ENCODE results near the gene MPO.
A peak's percentile ranks its signal among the peaks of the same experiment; 100 is the strongest.

The MPO gene

DNA sequence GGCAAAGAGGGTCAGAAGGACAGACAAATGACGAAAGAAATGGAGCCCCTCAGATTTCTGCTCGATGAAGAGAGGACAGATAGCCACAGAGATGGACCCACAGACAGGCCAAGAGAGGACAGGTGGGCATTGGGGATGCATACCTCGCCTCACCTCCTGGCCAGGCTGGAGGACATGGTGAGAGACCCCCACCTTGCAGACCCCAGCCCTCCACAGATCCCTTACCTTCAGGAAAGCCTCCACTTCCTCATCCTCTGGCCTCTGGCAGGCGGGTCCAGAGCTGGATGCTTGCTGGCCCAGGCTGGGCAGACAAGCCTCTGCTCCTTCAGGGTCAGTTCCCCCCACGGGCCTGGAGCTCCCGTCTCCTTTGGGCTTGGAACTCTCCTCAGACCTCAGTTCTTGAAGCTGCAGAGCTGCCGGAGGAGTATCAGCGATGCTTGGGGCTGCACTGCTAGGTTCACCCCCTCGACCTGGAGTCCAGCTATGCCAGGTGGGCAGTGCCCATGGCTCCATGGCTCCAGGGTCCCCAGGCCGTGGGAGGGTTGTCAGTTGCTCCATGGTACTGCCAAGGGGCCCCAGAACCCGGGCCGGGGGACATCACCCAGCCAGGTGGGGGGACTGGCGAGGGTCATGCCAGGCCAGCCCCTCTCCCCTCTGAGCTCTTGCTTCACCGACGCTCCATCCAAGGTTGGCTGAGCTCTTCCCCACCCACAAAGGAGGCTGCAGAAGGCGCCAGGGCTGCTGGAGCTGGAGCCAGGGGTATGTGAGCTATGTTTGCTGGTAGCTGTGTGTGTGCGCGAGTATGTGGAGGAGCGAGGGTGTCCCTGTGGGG lies 46.8 kb upstream of the MPO start:
- 58% methylated on average over 16 of the region's 19 CpGs for WGBS (ENCODE audit: insufficient coverage)
- no peak overlapping the region for H3K27ac ChIP-seq (ENCODE audit: insufficient read depth in 1 of 2, low read depth in 1 of 2, low read length in 2 of 2, poor library complexity in 1 of 2, severe bottlenecking in 2 of 2)
- H3K4me1 ChIP-seq (ENCODE audit: control extremely low read depth in 1 of 4, control insufficient read depth in 4 of 4, insufficient read depth in 4 of 4, low read length in 3 of 4): peaks cover 13 to 71% (median 63%) of the 10 kb centered on the region in 4 experiments
- ChIA-PET POLR2A (interaction anchor here (0.6 to 3.4 kb wide), 10 partner anchors 10 to 90 kb away, joined by 3 to 16 read pairs (median 4); partner anchors contain the start of genes RNF43 and SUPT4H1), CTCF (interaction anchor here (0.8 to 4.0 kb wide), 16 partner anchors 9 to 90 kb away, joined by 3 to 43 read pairs (median 4); partner anchors contain the start of gene SUPT4H1)
- peak overlapping the region in 6 of 7 experiments; percentile 8 to 100 (median 88) for H3K4me3 ChIP-seq (ENCODE audit: control insufficient read depth in 1 of 7, extremely low read depth in 1 of 7, insufficient read depth in 4 of 7, low read depth in 2 of 7, low read length in 6 of 7)
- DNase-seq: no peak
- peaks cover 0 to 32% (median 18%) of the 10 kb centered on the region in 4 experiments for H3K36me3 ChIP-seq (ENCODE audit: control insufficient read depth in 4 of 4, insufficient read depth in 4 of 4, low read length in 3 of 4)
- peaks cover 0 to 10% (median 2%) of the 10 kb centered on the region in 5 experiments for H3K27me3 ChIP-seq (replicated peaks in 2 of 5; ENCODE audit: control insufficient read depth in 4 of 5, insufficient read depth in 5 of 5, low read length in 4 of 5)
- H3K9me3 ChIP-seq (ENCODE audit: control extremely low read depth in 1 of 5, control insufficient read depth in 4 of 5, insufficient read depth in 2 of 5, low read depth in 1 of 5, low read length in 4 of 5): peaks cover 0 to 3% (median 0%) of the 10 kb centered on the region in 5 experiments

DNA sequence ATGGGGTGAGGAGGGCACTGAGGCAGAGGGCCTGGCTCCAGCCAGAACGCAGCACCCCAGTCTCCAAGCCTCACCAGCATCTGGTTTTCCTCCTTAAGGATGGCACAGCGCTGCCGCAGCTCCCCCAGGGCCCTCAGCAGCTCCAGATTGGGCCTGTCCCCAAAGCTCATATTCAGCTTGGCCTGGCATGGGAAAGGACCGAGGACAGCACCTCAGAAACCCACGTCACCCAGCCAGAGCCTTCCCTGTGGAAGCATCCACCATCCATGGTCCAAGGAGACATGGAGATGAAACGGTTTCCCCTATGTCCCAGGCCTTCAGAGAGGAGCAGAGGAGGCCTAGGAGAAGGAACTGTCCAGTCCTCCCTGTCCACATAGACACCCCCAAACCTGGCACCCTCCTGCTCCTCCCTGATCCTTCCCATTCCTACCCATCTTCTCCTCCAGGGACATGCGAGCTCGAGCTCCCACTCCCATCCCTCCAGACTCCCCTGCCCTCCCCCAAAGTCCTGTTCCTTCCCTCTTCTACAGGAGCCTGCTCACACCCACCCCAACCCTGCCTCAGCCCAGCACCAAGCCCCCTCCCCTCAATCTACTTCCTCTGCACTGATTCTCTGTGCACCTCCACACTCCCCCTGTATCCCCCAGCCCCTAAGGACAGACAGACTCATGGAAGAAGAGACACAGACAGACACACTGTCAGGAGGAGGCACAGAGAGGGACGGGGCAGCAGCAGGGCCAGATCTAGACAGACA lies 46.1 kb upstream of the MPO start:
- peaks cover 0 to 3% (median 0%) of the 10 kb centered on the region in 5 experiments for H3K9me3 ChIP-seq (ENCODE audit: control extremely low read depth in 1 of 5, control insufficient read depth in 4 of 5, insufficient read depth in 2 of 5, low read depth in 1 of 5, low read length in 4 of 5)
- H3K27ac ChIP-seq (ENCODE audit: insufficient read depth in 1 of 2, low read depth in 1 of 2, low read length in 2 of 2, poor library complexity in 1 of 2, severe bottlenecking in 2 of 2): no peak overlapping the region
- POLR2A ChIA-PET: interaction anchor here (0.7 to 3.4 kb wide), 8 partner anchors 9 to 91 kb away, joined by 3 to 16 read pairs (median 5); partner anchors contain the start of genes RNF43 and SUPT4H1
- peaks cover 0 to 36% (median 17%) of the 10 kb centered on the region in 4 experiments for H3K36me3 ChIP-seq (ENCODE audit: control insufficient read depth in 4 of 4, insufficient read depth in 4 of 4, low read length in 3 of 4)
- peaks cover 13 to 71% (median 62%) of the 10 kb centered on the region in 4 experiments for H3K4me1 ChIP-seq (ENCODE audit: control extremely low read depth in 1 of 4, control insufficient read depth in 4 of 4, insufficient read depth in 4 of 4, low read length in 3 of 4)
- CTCF ChIA-PET: interaction anchor here (0.8 to 4.0 kb wide), 15 partner anchors 9 to 91 kb away, joined by 3 to 43 read pairs (median 4); partner anchors contain the start of gene SUPT4H1
- H3K4me3 ChIP-seq (ENCODE audit: control insufficient read depth in 1 of 7, extremely low read depth in 1 of 7, insufficient read depth in 4 of 7, low read depth in 2 of 7, low read length in 6 of 7): peak overlapping the region in 3 of 7 experiments; percentile 34 to 100 (median 78)
- no peak for DNase-seq
- 96% methylated on average over 9 of the region's 9 CpGs for WGBS (ENCODE audit: insufficient coverage)
- peaks cover 0 to 10% (median 2%) of the 10 kb centered on the region in 5 experiments for H3K27me3 ChIP-seq (replicated peaks in 2 of 5; ENCODE audit: control insufficient read depth in 4 of 5, insufficient read depth in 5 of 5, low read length in 4 of 5)

DNA sequence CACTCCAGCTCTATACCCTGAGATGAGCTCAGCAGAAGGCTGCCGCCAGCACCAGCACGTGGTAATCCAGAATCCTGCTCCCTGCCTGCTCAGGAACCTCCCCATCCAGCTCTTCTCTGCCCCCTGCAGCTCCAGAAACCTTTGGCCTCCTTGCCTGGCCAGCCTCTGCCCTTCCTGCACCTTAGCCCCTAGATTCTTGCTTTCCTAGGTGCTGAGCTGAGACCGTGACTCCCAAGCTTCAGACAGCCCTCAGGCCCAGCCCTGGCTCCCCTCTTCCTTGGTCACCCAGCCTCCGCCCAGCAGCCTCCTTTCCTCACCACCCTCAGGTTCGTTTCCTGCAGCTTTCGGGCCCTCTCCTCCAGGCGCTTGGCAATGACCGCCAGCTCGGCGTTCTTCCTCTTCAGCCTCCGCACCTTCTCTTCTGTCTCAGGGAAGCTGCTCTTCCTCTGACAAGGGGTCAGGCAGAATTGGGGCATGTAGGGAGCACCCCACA lies 45.3 kb upstream of the MPO start:
- H3K9me3 ChIP-seq (ENCODE audit: control extremely low read depth in 1 of 5, control insufficient read depth in 4 of 5, insufficient read depth in 2 of 5, low read depth in 1 of 5, low read length in 4 of 5): peaks cover 0 to 2% (median 0%) of the 10 kb centered on the region in 5 experiments
- peaks cover 0 to 10% (median 2%) of the 10 kb centered on the region in 5 experiments for H3K27me3 ChIP-seq (replicated peaks in 2 of 5; ENCODE audit: control insufficient read depth in 4 of 5, insufficient read depth in 5 of 5, low read length in 4 of 5)
- no peak overlapping the region for H3K27ac ChIP-seq (ENCODE audit: insufficient read depth in 1 of 2, low read depth in 1 of 2, low read length in 2 of 2, poor library complexity in 1 of 2, severe bottlenecking in 2 of 2)
- POLR2A ChIA-PET: interaction anchor here (0.7 to 1.9 kb wide), 5 partner anchors 8 to 298 kb away, joined by 3 to 6 read pairs (median 3); partner anchors contain the start of gene SUPT4H1
- CTCF ChIA-PET: interaction anchor here (0.6 to 4.0 kb wide), 10 partner anchors 9 to 92 kb away, joined by 3 to 43 read pairs (median 4); partner anchors contain the start of gene SUPT4H1
- peak in 1 of 3 donors; percentile 17 for DNase-seq
- peaks cover 13 to 71% (median 62%) of the 10 kb centered on the region in 4 experiments for H3K4me1 ChIP-seq (ENCODE audit: control extremely low read depth in 1 of 4, control insufficient read depth in 4 of 4, insufficient read depth in 4 of 4, low read length in 3 of 4)
- peaks cover 0 to 33% (median 14%) of the 10 kb centered on the region in 4 experiments for H3K36me3 ChIP-seq (ENCODE audit: control insufficient read depth in 4 of 4, insufficient read depth in 4 of 4, low read length in 3 of 4)
- WGBS (ENCODE audit: insufficient coverage): 82% methylated on average over 11 of the region's 11 CpGs
- peak overlapping the region in 2 of 7 experiments; percentile 5 to 100 for H3K4me3 ChIP-seq (ENCODE audit: control insufficient read depth in 1 of 7, extremely low read depth in 1 of 7, insufficient read depth in 4 of 7, low read depth in 2 of 7, low read length in 6 of 7)

DNA sequence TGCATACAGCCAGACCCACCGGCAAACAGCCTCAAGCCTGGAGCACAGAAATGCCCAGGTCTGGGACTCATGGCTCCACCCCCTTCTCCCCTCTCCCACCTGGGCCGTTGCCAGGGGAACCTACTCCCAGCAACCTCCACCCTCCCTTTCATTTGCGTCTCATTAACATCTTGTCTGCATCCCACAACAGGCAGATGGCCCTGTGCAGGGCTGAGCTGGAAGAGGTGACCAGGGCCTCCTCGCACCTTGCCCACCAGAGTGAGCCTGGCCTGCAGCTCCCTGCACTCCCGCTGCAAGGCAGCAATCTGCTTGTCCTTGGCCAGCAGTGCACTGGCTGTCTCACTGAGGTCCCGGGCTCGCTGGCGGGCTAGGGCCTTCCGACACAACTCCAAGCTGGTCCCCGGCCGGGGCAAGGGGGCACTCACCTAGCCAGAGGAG lies 44.6 kb upstream of the MPO start:
- DNase-seq: no peak
- peaks cover 12 to 64% (median 61%) of the 10 kb centered on the region in 4 experiments for H3K4me1 ChIP-seq (ENCODE audit: control extremely low read depth in 1 of 4, control insufficient read depth in 4 of 4, insufficient read depth in 4 of 4, low read length in 3 of 4)
- 82% methylated on average over 6 of the region's 11 CpGs for WGBS (ENCODE audit: insufficient coverage)
- H3K9me3 ChIP-seq (ENCODE audit: control extremely low read depth in 1 of 5, control insufficient read depth in 4 of 5, insufficient read depth in 2 of 5, low read depth in 1 of 5, low read length in 4 of 5): no peaks in the 10 kb centered on the region
- H3K27ac ChIP-seq (ENCODE audit: insufficient read depth in 1 of 2, low read depth in 1 of 2, low read length in 2 of 2, poor library complexity in 1 of 2, severe bottlenecking in 2 of 2): no peak overlapping the region
- peak overlapping the region in 4 of 7 experiments; percentile 0 to 80 (median 69) for H3K4me3 ChIP-seq (ENCODE audit: control insufficient read depth in 1 of 7, extremely low read depth in 1 of 7, insufficient read depth in 4 of 7, low read depth in 2 of 7, low read length in 6 of 7)
- H3K36me3 ChIP-seq (ENCODE audit: control insufficient read depth in 4 of 4, insufficient read depth in 4 of 4, low read length in 3 of 4): peaks cover 0 to 31% (median 7%) of the 10 kb centered on the region in 4 experiments
- ChIA-PET POLR2A (interaction anchor here (0.7 to 1.9 kb wide), 4 partner anchors 12 to 299 kb away, joined by 3 to 6 read pairs (median 4); partner anchors contain the start of gene SUPT4H1), CTCF (interaction anchor here (0.6 to 4.0 kb wide), 8 partner anchors 8 to 53 kb away, joined by 3 to 43 read pairs (median 4); partner anchors contain the start of gene SUPT4H1)
- peaks cover 0 to 10% (median 2%) of the 10 kb centered on the region in 5 experiments for H3K27me3 ChIP-seq (replicated peaks in 2 of 5; ENCODE audit: control insufficient read depth in 4 of 5, insufficient read depth in 5 of 5, low read length in 4 of 5)

DNA sequence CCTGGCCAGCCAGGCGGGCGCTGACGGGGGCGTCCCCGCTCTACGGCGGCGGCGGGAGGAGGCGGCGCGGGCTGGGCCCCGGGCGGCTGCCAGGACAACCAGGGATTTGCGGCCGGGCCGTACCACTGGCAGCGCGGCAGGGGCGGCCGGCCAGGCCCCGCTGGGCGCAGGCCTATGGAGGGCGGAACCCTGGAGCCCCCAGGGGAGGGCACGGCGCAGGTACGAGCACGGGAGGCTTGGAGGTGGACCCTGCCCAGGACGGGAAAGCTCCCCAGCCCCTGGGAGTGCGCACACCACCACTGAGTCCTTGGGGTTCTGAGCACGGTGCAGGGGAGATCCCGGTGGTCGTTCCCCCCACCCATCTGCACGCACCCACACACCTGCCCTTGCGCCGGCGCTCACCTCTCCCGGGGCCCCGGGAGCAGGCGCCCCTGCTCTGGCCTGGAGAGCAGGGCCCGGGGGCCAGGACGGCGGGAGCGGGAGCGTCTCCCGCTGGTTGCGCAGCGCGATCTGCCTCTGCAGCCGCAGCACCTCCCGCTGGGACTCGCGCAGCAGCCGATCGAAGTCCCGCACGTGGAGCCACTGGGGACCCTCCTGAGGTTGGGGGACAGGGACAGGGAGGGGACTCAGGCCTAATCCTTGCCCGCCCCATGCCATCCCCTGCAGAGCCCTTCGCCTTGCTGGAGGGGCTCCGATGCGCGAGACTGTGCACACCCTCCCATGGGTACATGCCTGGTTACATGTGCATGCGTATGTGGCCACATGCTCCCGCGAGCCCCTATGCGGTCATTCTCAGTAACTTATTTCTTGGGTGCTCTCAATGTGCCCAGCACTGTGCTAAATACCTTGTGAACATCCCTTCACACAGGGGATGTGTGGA lies 43.9 kb upstream of the MPO start:
- ChIA-PET CTCF (interaction anchor here (1.3 to 4.0 kb wide), 2 partner anchors 7 to 19 kb away, joined by 4 to 43 read pairs; no protein-coding TSS in a partner anchor), POLR2A (interaction anchor here (1.2 to 1.9 kb wide), 2 partner anchors 13 to 28 kb away, joined by 4 to 6 read pairs; partner anchors contain the start of gene SUPT4H1)
- DNase-seq: peak in 2 of 3 donors; percentile 48 to 62
- 10% methylated on average over 62 of the region's 66 CpGs for whole genome bisulfite sequencing (ENCODE audit: insufficient coverage)
- peak overlapping the region in 6 of 7 experiments; percentile 10 to 80 (median 62) for H3K4me3 ChIP-seq (ENCODE audit: control insufficient read depth in 1 of 7, extremely low read depth in 1 of 7, insufficient read depth in 4 of 7, low read depth in 2 of 7, low read length in 6 of 7)
- H3K27me3 ChIP-seq (replicated peaks in 2 of 5; ENCODE audit: control insufficient read depth in 4 of 5, insufficient read depth in 5 of 5, low read length in 4 of 5): peaks cover 0 to 10% (median 2%) of the 10 kb centered on the region in 5 experiments
- peaks cover 0 to 29% (median 2%) of the 10 kb centered on the region in 4 experiments for H3K36me3 ChIP-seq (ENCODE audit: control insufficient read depth in 4 of 4, insufficient read depth in 4 of 4, low read length in 3 of 4)
- H3K9me3 ChIP-seq (ENCODE audit: control extremely low read depth in 1 of 5, control insufficient read depth in 4 of 5, insufficient read depth in 2 of 5, low read depth in 1 of 5, low read length in 4 of 5): no peaks in the 10 kb centered on the region
- H3K4me1 ChIP-seq (ENCODE audit: control extremely low read depth in 1 of 4, control insufficient read depth in 4 of 4, insufficient read depth in 4 of 4, low read length in 3 of 4): peaks cover 5 to 58% (median 55%) of the 10 kb centered on the region in 4 experiments
- H3K27ac ChIP-seq (ENCODE audit: insufficient read depth in 1 of 2, low read depth in 1 of 2, low read length in 2 of 2, poor library complexity in 1 of 2, severe bottlenecking in 2 of 2): no peak overlapping the region

Measured in common myeloid progenitor, CD34-positive (primary cell).